ENCODE data around the gene MYZAP. TPM values are rescaled to one million over a fixed set of nuclear protein-coding genes. Genes with fewer than 3 reads are reported as not detected.

MYZAP gene
- total and polyA plus RNA-seq, 9 of the 15 experiments (the other 6 are each of a cell fraction or from before 2014, with no cell fraction given), result 0.03 TPM; not detected in 8

- Histone ChIP-seq H3K4me3 (no peak overlapping the region), H2AFZ (ENCODE audit: low read depth, low read length) (no peak overlapping the region), H3K9me1 (ENCODE audit: control insufficient read depth, insufficient read depth, low read length) (no peaks in the 10 kb centered on the region), H3K9me3 (replicated peaks; ENCODE audit: control insufficient read depth, insufficient read depth, low read depth, low read length) (no peaks in the 10 kb centered on the region), H3K4me1 (replicated peaks in 1 of 2; ENCODE audit: control insufficient read depth in 2 of 2, insufficient read depth in 2 of 2, low read length in 2 of 2) (no peaks in the 10 kb centered on the region), H3K36me3 (ENCODE audit: control insufficient read depth, insufficient read depth, low read length) (no peaks in the 10 kb centered on the region), H3K79me2 (ENCODE audit: control insufficient read depth, insufficient read depth, low read length) (no peaks in the 10 kb centered on the region), H3K4me2 (ENCODE audit: insufficient read depth, low read length) (no peak overlapping the region), H3K27me3 (ENCODE audit: control insufficient read depth in 2 of 2, insufficient read depth in 2 of 2, low read length in 2 of 2) (peaks cover 24 to 67% of the 10 kb centered on the region in 2 experiments), H3K27ac (ENCODE audit: extremely low read depth, low read depth, low read length) (no peak overlapping the region), H3K9ac (ENCODE audit: insufficient read depth in 1 of 2, low read depth in 2 of 2, low read length in 2 of 2) (no peak overlapping the region), H4K20me1 (replicated peaks; ENCODE audit: control insufficient read depth, insufficient read depth, low read length) (peaks cover 7% of the 10 kb centered on the region; the same call in 1 of the 2 replicates)
- WGBS (ENCODE audit: insufficient coverage, low coverage, missing lambda C conversion rate), result 2% methylated on average over 4 of the region's 4 CpGs
- DNase-seq (ENCODE audit: extremely low read depth in 1 of 4, low spot score in 3 of 4) (no peak), FAIRE-seq (no peak), ATAC-seq (no peak)
- no peak for TF ChIP-seq NR4A1 (CRISPR knock-in tag; IDR thresholded peaks at IDR 0.05)
- no peak for TF ChIP-seq NR4A1 (tag; IDR thresholded peaks at IDR 0.05)
- TF ChIP-seq ZBTB12 (CRISPR knock-in tag; IDR thresholded peaks at IDR 0.05), result no peak
- no peak for TF ChIP-seq SREBF2 (CRISPR knock-in tag; IDR thresholded peaks at IDR 0.05)
- no peak for TF ChIP-seq RBM15 (IDR thresholded peaks at IDR 0.05; ENCODE audit: insufficient read depth, low read length)
- no peak for TF ChIP-seq EHMT2 (IDR thresholded peaks at IDR 0.05)
- TF ChIP-seq POLR2B (IDR thresholded peaks at IDR 0.05; ENCODE audit: low read depth, partially characterized antibody), result no peak
- TF ChIP-seq MTA2 (IDR thresholded peaks at IDR 0.05; ENCODE audit: low read depth), result no peak
- no peak for TF ChIP-seq ZNF717 (CRISPR knock-in tag; IDR thresholded peaks at IDR 0.05)
- no peak for TF ChIP-seq ZNF232 (CRISPR knock-in tag; IDR thresholded peaks at IDR 0.05)
- no peak for TF ChIP-seq MAZ (CRISPR knock-in tag; conservative IDR thresholded peaks at IDR 0.05 in 1 of 2, IDR thresholded peaks at IDR 0.05 in 1 of 2)
- TF ChIP-seq IFI16 (CRISPR knock-in tag; IDR thresholded peaks at IDR 0.05), result no peak
- intact Hi-C loops (cut with micrococcal nuclease) (loop anchor here (1.0 kb wide), 1 partner anchor 202 kb away; no protein-coding TSS in a partner anchor), in situ Hi-C loops (cut with MboI) (no loop called here)
- ChIA-PET CTCF (ENCODE audit: low intra/inter-chr PET ratio) (interaction anchor here (0.7 to 1.7 kb wide), 3 partner anchors 10 to 396 kb away, joined by 3 to 11 read pairs (median 6); no protein-coding TSS in a partner anchor), POLR2A (interaction anchor here (0.7 to 1.0 kb wide), 3 partner anchors 12 to 109 kb away, joined by 3 to 7 read pairs (median 3); no protein-coding TSS in a partner anchor)
- BruUV-seq (replicated peaks), result no TSS peak
These were observed 49.2 kb upstream of the MYZAP start for GRCh38 chr15:57542505-57542817.
